Cardiac fibroblast (primary cell): ENCODE results near the gene OR51I1.

ENCODE experiments used
- DNase-seq, 2 donors: peaks; one replicate each; pipeline versions ENCODE4 v3.0.0 to v3.0.0-alpha.2; 2010; ENCODE audit warnings: low read depth in 2 of 2
- H3K4me3 ChIP-seq, 2 donors: replicated peaks in 1 of 2; 1 replicate in 1 of 2; 2 replicates in 1 of 2; pipeline ENCODE4 v1.5.1; 2011; ENCODE audit warnings: low read depth in 2 of 2, low read length in 2 of 2, mild to moderate bottlenecking in 2 of 2, moderate library complexity in 1 of 2
- CTCF ChIP-seq: IDR thresholded peaks from one replicate; pipeline ENCODE4 v1.5.1; 2011; ENCODE audit warnings: low read depth, mild to moderate bottlenecking, low read length, inconsistent platforms

The OR51I1 gene

GRCh38 chr11:5443835-5444393 lies 2.6 kb upstream of the OR51I1 start:
- no peak for TF ChIP-seq CTCF
- DNase-seq: no peak
- no peak overlapping the region for H3K4me3 ChIP-seq

GRCh38 chr11:5423131-5423530 lies 18.2 kb downstream of the OR51I1 start:
- no peak overlapping the region for H3K4me3 ChIP-seq
- no peak for DNase-seq
- TF ChIP-seq CTCF: no peak

- no peak for DNase-seq
- H3K4me3 ChIP-seq: no peak within 1 kb of the TSS
- TF ChIP-seq CTCF: no peak
Measured at GRCh38 chr11:5421811-5422210, 19.5 kb downstream of the OR51I1 start, which contains the start of gene OR51Q1. Gene OR51Q1 (plus strand): TSS chr11:5422111. CDS start chr11:5422201, 90 bp downstream.

GRCh38 chr11:5420993-5421392 lies 20.3 kb downstream of the OR51I1 start:
- no peak overlapping the region for H3K4me3 ChIP-seq
- TF ChIP-seq CTCF: no peak
- no peak for DNase-seq

GRCh38 chr11:5405173-5405572 lies 36.1 kb downstream of the OR51I1 start:
- no peak for DNase-seq
- H3K4me3 ChIP-seq: no peak overlapping the region
- TF ChIP-seq CTCF: no peak

GRCh38 chr11:5398936-5399335 lies 42.4 kb downstream of the OR51I1 start:
- DNase-seq: no peak

More at GRCh38 chr11:5398936-5399335, 42.4 kb downstream of the OR51I1 start:
- TF ChIP-seq CTCF: no peak
- H3K4me3 ChIP-seq: no peak overlapping the region
